ENCODE measurements around the gene DST.

Gene DST

GRCh38 chr6:56481957-56482356, 160.7 kb downstream of the DST start:
- H3K9me3 ChIP-seq (ENCODE audit: control extremely low read depth in 1 of 5, control insufficient read depth in 4 of 5, insufficient read depth in 2 of 5, low read depth in 1 of 5, low read length in 4 of 5), result peaks cover 0 to 3% (median 0%) of the 10 kb centered on the region in 5 experiments
- POLR2A ChIA-PET, result no interaction called here

DNA sequence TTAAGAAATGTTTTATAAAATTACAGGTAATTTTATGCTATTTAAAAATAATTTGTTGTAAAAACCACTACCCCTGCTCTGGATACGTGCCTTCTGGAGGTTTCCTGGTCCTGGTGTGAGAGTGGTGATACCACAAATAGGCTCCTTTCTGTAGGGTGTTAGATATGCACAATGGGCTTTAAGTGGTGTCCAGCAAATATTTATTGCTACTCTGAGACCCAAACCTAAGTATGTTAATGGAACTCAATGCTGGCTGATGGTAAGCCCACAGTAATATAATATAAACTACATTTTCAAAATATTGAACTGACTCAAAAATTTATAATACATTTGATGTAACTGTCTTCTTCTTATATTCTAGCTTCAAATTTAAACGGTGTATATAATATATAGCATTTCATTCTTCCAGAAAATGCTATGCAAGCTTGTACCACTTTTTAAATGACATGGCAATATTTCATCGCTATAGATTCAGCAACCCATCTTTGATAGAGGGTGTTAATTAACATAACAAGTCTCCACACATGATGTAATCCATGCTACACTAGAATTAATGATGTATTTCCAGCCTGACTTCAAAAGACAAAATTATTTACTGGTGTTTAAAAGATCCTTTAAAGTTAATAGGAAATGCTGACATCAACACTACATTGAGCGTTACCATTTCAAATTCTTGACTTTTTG, 161.9 kb downstream of the DST start:
- Histone ChIP-seq H3K4me3 (ENCODE audit: control insufficient read depth in 1 of 7, extremely low read depth in 1 of 7, insufficient read depth in 4 of 7, low read depth in 2 of 7, low read length in 6 of 7) (no peak overlapping the region), H3K9me3 (ENCODE audit: control extremely low read depth in 1 of 5, control insufficient read depth in 4 of 5, insufficient read depth in 2 of 5, low read depth in 1 of 5, low read length in 4 of 5) (peaks cover 0 to 3% (median 0%) of the 10 kb centered on the region in 5 experiments), H3K27ac (ENCODE audit: insufficient read depth in 1 of 2, low read depth in 1 of 2, low read length in 2 of 2, poor library complexity in 1 of 2, severe bottlenecking in 2 of 2) (no peak overlapping the region), H3K4me1 (ENCODE audit: control extremely low read depth in 1 of 4, control insufficient read depth in 4 of 4, insufficient read depth in 4 of 4, low read length in 3 of 4) (no peaks in the 10 kb centered on the region), H3K27me3 (replicated peaks in 2 of 5; ENCODE audit: control insufficient read depth in 4 of 5, insufficient read depth in 5 of 5, low read length in 4 of 5) (no peaks in the 10 kb centered on the region), H3K36me3 (ENCODE audit: control insufficient read depth in 4 of 4, insufficient read depth in 4 of 4, low read length in 3 of 4) (peaks cover 8 to 41% (median 13%) of the 10 kb centered on the region in 4 experiments)
- CTCF ChIA-PET, result no interaction called here
- no peak for DNase-seq
- POLR2A ChIA-PET, result no interaction called here
- no CpG with 5 or more reads among the region's 4 CpGs for WGBS (ENCODE audit: insufficient coverage)

More at GRCh38 chr6:56481957-56482356, 160.7 kb downstream of the DST start:
- DNase-seq, result no peak
- H3K36me3 ChIP-seq (ENCODE audit: control insufficient read depth in 4 of 4, insufficient read depth in 4 of 4, low read length in 3 of 4), result peaks cover 9 to 39% (median 12%) of the 10 kb centered on the region in 4 experiments
- H3K4me3 ChIP-seq (ENCODE audit: control insufficient read depth in 1 of 7, extremely low read depth in 1 of 7, insufficient read depth in 4 of 7, low read depth in 2 of 7, low read length in 6 of 7), result no peak overlapping the region
- CTCF ChIA-PET, result no interaction called here
- no peak overlapping the region for H3K27ac ChIP-seq (ENCODE audit: insufficient read depth in 1 of 2, low read depth in 1 of 2, low read length in 2 of 2, poor library complexity in 1 of 2, severe bottlenecking in 2 of 2)
- no peaks in the 10 kb centered on the region for H3K27me3 ChIP-seq (replicated peaks in 2 of 5; ENCODE audit: control insufficient read depth in 4 of 5, insufficient read depth in 5 of 5, low read length in 4 of 5)
- no peaks in the 10 kb centered on the region for H3K4me1 ChIP-seq (ENCODE audit: control extremely low read depth in 1 of 4, control insufficient read depth in 4 of 4, insufficient read depth in 4 of 4, low read length in 3 of 4)
- WGBS (ENCODE audit: insufficient coverage), result 100% methylated on average over 1 of the region's 5 CpGs

- Histone ChIP-seq H3K9me3 (ENCODE audit: control extremely low read depth in 1 of 5, control insufficient read depth in 4 of 5, insufficient read depth in 2 of 5, low read depth in 1 of 5, low read length in 4 of 5) (peaks cover 0 to 3% (median 0%) of the 10 kb centered on the region in 5 experiments), H3K4me3 (ENCODE audit: control insufficient read depth in 1 of 7, extremely low read depth in 1 of 7, insufficient read depth in 4 of 7, low read depth in 2 of 7, low read length in 6 of 7) (no peak overlapping the region), H3K36me3 (ENCODE audit: control insufficient read depth in 4 of 4, insufficient read depth in 4 of 4, low read length in 3 of 4) (peaks cover 12 to 45% (median 16%) of the 10 kb centered on the region in 4 experiments), H3K27ac (ENCODE audit: insufficient read depth in 1 of 2, low read depth in 1 of 2, low read length in 2 of 2, poor library complexity in 1 of 2, severe bottlenecking in 2 of 2) (no peak overlapping the region), H3K27me3 (replicated peaks in 2 of 5; ENCODE audit: control insufficient read depth in 4 of 5, insufficient read depth in 5 of 5, low read length in 4 of 5) (no peaks in the 10 kb centered on the region), H3K4me1 (ENCODE audit: control extremely low read depth in 1 of 4, control insufficient read depth in 4 of 4, insufficient read depth in 4 of 4, low read length in 3 of 4) (no peaks in the 10 kb centered on the region)
- ChIA-PET CTCF (no interaction called here), POLR2A (no interaction called here)
- DNase-seq, result no peak
Measured at GRCh38 chr6:56480246-56480645, 162.4 kb downstream of the DST start.

- no peak overlapping the region for H3K27ac ChIP-seq (ENCODE audit: insufficient read depth in 1 of 2, low read depth in 1 of 2, low read length in 2 of 2, poor library complexity in 1 of 2, severe bottlenecking in 2 of 2)
- no peaks in the 10 kb centered on the region for H3K4me1 ChIP-seq (ENCODE audit: control extremely low read depth in 1 of 4, control insufficient read depth in 4 of 4, insufficient read depth in 4 of 4, low read length in 3 of 4)
- no peak for DNase-seq
- H3K4me3 ChIP-seq (ENCODE audit: control insufficient read depth in 1 of 7, extremely low read depth in 1 of 7, insufficient read depth in 4 of 7, low read depth in 2 of 7, low read length in 6 of 7), result no peak overlapping the region
- peaks cover 9 to 46% (median 18%) of the 10 kb centered on the region in 4 experiments for H3K36me3 ChIP-seq (ENCODE audit: control insufficient read depth in 4 of 4, insufficient read depth in 4 of 4, low read length in 3 of 4)
- H3K9me3 ChIP-seq (ENCODE audit: control extremely low read depth in 1 of 5, control insufficient read depth in 4 of 5, insufficient read depth in 2 of 5, low read depth in 1 of 5, low read length in 4 of 5), result peaks cover 0 to 3% (median 0%) of the 10 kb centered on the region in 5 experiments
- 96% methylated on average over 3 of the region's 3 CpGs for WGBS (ENCODE audit: insufficient coverage)
- no peaks in the 10 kb centered on the region for H3K27me3 ChIP-seq (replicated peaks in 2 of 5; ENCODE audit: control insufficient read depth in 4 of 5, insufficient read depth in 5 of 5, low read length in 4 of 5)
- CTCF ChIA-PET, result no interaction called here
- POLR2A ChIA-PET, result no interaction called here
Measured at GRCh38 chr6:56479381-56479780, 163.3 kb downstream of the DST start.

GRCh38 chr6:56478202-56478601, 164.5 kb downstream of the DST start:
- WGBS (ENCODE audit: insufficient coverage), result no CpG with 5 or more reads among the region's 1 CpG
- Histone ChIP-seq H3K27ac (ENCODE audit: insufficient read depth in 1 of 2, low read depth in 1 of 2, low read length in 2 of 2, poor library complexity in 1 of 2, severe bottlenecking in 2 of 2) (no peak overlapping the region), H3K4me1 (ENCODE audit: control extremely low read depth in 1 of 4, control insufficient read depth in 4 of 4, insufficient read depth in 4 of 4, low read length in 3 of 4) (no peaks in the 10 kb centered on the region), H3K36me3 (ENCODE audit: control insufficient read depth in 4 of 4, insufficient read depth in 4 of 4, low read length in 3 of 4) (peaks cover 8 to 54% (median 18%) of the 10 kb centered on the region in 4 experiments), H3K27me3 (replicated peaks in 2 of 5; ENCODE audit: control insufficient read depth in 4 of 5, insufficient read depth in 5 of 5, low read length in 4 of 5) (no peaks in the 10 kb centered on the region), H3K4me3 (ENCODE audit: control insufficient read depth in 1 of 7, extremely low read depth in 1 of 7, insufficient read depth in 4 of 7, low read depth in 2 of 7, low read length in 6 of 7) (no peak overlapping the region), H3K9me3 (ENCODE audit: control extremely low read depth in 1 of 5, control insufficient read depth in 4 of 5, insufficient read depth in 2 of 5, low read depth in 1 of 5, low read length in 4 of 5) (peaks cover 0 to 3% (median 0%) of the 10 kb centered on the region in 5 experiments)
- CTCF ChIA-PET, result no interaction called here
- POLR2A ChIA-PET, result no interaction called here
- DNase-seq, result no peak

- ChIA-PET CTCF (interaction anchor here (1.1 kb wide), 1 partner anchor 35 kb away, joined by 3 read pairs; no protein-coding TSS in a partner anchor), POLR2A (no interaction called here)
- WGBS (ENCODE audit: insufficient coverage), result 91% methylated on average over 5 of the region's 5 CpGs
- Histone ChIP-seq H3K9me3 (ENCODE audit: control extremely low read depth in 1 of 5, control insufficient read depth in 4 of 5, insufficient read depth in 2 of 5, low read depth in 1 of 5, low read length in 4 of 5) (peaks cover 0 to 3% (median 0%) of the 10 kb centered on the region in 5 experiments), H3K4me3 (ENCODE audit: control insufficient read depth in 1 of 7, extremely low read depth in 1 of 7, insufficient read depth in 4 of 7, low read depth in 2 of 7, low read length in 6 of 7) (no peak overlapping the region), H3K4me1 (ENCODE audit: control extremely low read depth in 1 of 4, control insufficient read depth in 4 of 4, insufficient read depth in 4 of 4, low read length in 3 of 4) (no peaks in the 10 kb centered on the region), H3K27ac (ENCODE audit: insufficient read depth in 1 of 2, low read depth in 1 of 2, low read length in 2 of 2, poor library complexity in 1 of 2, severe bottlenecking in 2 of 2) (no peak overlapping the region), H3K27me3 (replicated peaks in 2 of 5; ENCODE audit: control insufficient read depth in 4 of 5, insufficient read depth in 5 of 5, low read length in 4 of 5) (no peaks in the 10 kb centered on the region), H3K36me3 (ENCODE audit: control insufficient read depth in 4 of 4, insufficient read depth in 4 of 4, low read length in 3 of 4) (peaks cover 7 to 58% (median 21%) of the 10 kb centered on the region in 4 experiments)
- DNase-seq, result no peak
Measured at GRCh38 chr6:56477241-56477640, 165.4 kb downstream of the DST start.

DNA sequence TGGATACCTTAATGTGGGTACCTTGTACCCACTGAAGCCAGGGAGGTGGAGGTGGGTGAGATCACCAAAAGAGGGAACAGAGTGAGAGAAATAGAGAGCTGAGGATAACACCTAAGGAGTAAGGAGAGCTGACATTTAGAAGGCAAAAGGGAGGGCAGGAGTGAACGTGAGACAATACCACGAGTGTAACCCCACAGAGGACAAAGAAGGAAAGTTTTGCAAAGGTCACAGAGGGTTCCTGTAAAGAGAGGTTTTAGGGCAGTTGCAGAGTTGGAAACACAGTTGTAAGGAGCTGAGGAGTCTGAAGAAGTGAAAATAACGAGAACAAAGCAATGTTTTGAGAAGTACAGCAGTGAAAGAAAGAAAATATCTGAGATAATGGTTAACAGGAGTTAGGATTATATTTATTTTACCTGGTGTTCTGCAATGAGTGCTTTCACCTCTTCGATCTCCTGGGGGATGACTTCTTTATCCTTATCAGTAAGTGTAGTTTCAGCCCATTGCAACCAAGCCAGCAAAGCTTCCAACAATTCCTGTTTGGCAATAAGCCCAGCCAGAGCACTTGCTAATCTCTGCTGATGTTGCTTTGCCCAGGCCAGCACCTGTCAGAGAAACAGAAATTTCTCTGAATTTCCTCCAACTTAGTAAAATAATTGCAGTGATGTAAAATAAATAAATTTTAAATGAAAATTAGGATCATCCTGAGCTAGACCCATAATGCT, 166.8 kb downstream of the DST start:
- H3K27me3 ChIP-seq (replicated peaks in 2 of 5; ENCODE audit: control insufficient read depth in 4 of 5, insufficient read depth in 5 of 5, low read length in 4 of 5), result no peaks in the 10 kb centered on the region
- POLR2A ChIA-PET, result interaction anchor here (1.0 kb wide), 1 partner anchor 12 kb away, joined by 3 read pairs; no protein-coding TSS in a partner anchor
- H3K4me1 ChIP-seq (ENCODE audit: control extremely low read depth in 1 of 4, control insufficient read depth in 4 of 4, insufficient read depth in 4 of 4, low read length in 3 of 4), result no peaks in the 10 kb centered on the region
- CTCF ChIA-PET, result no interaction called here
- H3K4me3 ChIP-seq (ENCODE audit: control insufficient read depth in 1 of 7, extremely low read depth in 1 of 7, insufficient read depth in 4 of 7, low read depth in 2 of 7, low read length in 6 of 7), result no peak overlapping the region
- H3K9me3 ChIP-seq (ENCODE audit: control extremely low read depth in 1 of 5, control insufficient read depth in 4 of 5, insufficient read depth in 2 of 5, low read depth in 1 of 5, low read length in 4 of 5), result peaks cover 0 to 3% (median 0%) of the 10 kb centered on the region in 5 experiments
- DNase-seq, result no peak
- H3K36me3 ChIP-seq (ENCODE audit: control insufficient read depth in 4 of 4, insufficient read depth in 4 of 4, low read length in 3 of 4), result peaks cover 3 to 55% (median 24%) of the 10 kb centered on the region in 4 experiments
- 79% methylated on average over 4 of the region's 4 CpGs for WGBS (ENCODE audit: insufficient coverage)
- no peak overlapping the region for H3K27ac ChIP-seq (ENCODE audit: insufficient read depth in 1 of 2, low read depth in 1 of 2, low read length in 2 of 2, poor library complexity in 1 of 2, severe bottlenecking in 2 of 2)

Data from common myeloid progenitor, CD34-positive (primary cell).